Breast epithelium (tissue), 4 donors: ENCODE results near the gene NIN. TPM values are rescaled to one million over a fixed set of nuclear protein-coding genes. Genes with fewer than 3 reads are reported as not detected.

Experiments
- DNase-seq, 2 donors: peaks; one replicate each; pipeline ENCODE4 v3.0.0-alpha.2; 2019; ENCODE audit warnings: low spot score in 2 of 2
- H3K27ac ChIP-seq, 2 donors: fragments of 200-600 bp; sonication (generic) in 1 of 2; one replicate each; pipeline ENCODE4 v1.5.1; 2016 to 2019; ENCODE audit warnings: mild to moderate bottlenecking in 1 of 2
- H3K27me3 ChIP-seq, 2 donors: fragments of 200-600 bp; sonication (generic) in 1 of 2; one replicate each; pipeline versions ENCODE4 v1.5.1 to v1.6.0; 2017 to 2019; ENCODE audit warnings: control low read depth in 1 of 2, mild to moderate bottlenecking in 1 of 2
- H3K36me3 ChIP-seq: fragments of 200-600 bp; one replicate; pipeline ENCODE4 v1.5.1; 2019
- H3K4me1 ChIP-seq, 2 donors: fragments of 200-600 bp; sonication (generic); one replicate each; pipeline ENCODE4 v1.5.1; 2016 to 2019; ENCODE audit warnings: control low read depth in 1 of 2
- H3K4me3 ChIP-seq, 3 donors: fragments of 200-600 bp; sonication (generic); 1 replicate in 2 of 3; 2 replicates in 1 of 3; pipeline ENCODE4 v1.5.1; 2016 to 2019; ENCODE audit warnings: mild to moderate bottlenecking in 3 of 3, moderate library complexity in 2 of 3
- H3K9me3 ChIP-seq, 2 donors: fragments of 200-600 bp; sonication (generic) in 1 of 2; one replicate each; pipeline ENCODE4 v1.5.1; 2016 to 2019; ENCODE audit warnings: control low read depth in 1 of 2
- POLR2A ChIP-seq: fragments of 450-650 bp; IDR thresholded peaks from one replicate; pipeline ENCODE4 v1.6.1; 2016; ENCODE audit warnings: antibody characterized with exemption, mild to moderate bottlenecking, moderate library complexity
- POLR2AphosphoS5 ChIP-seq, 3 donors: sonication (generic); formaldehyde crosslinking; IDR thresholded peaks; one replicate each; pipeline ENCODE4 v1.6.1; 2017; ENCODE audit warnings: antibody characterized with exemption in 3 of 3
- intact Hi-C: fragments of 100-400 bp; cut with DNase I; formaldehyde crosslinking; loops from one replicate; pipeline ENCODE4 v1.15.1; 2023; ENCODE audit warnings: low total_unique reads
- total RNA-seq, 3 donors: library from RNA; depleted of rRNA; stranded (reverse); fragments of >200 nt; gene quantifications; one replicate each; pipeline ENCODE4 v1.1.0, GENCODE V29; 2016
- TF ChIP-seq, protein P1 (sequence below), 3 donors: fragments of 450-650 bp; IDR thresholded peaks; one replicate each; pipeline ENCODE4 v1.5.1; 2016 to 2017; ENCODE audit warnings: antibody characterized with exemption in 3 of 3, mild to moderate bottlenecking in 3 of 3, moderate library complexity in 3 of 3

NIN gene
- total RNA-seq, 3 donors from 2014 or later, result 38.1 to 42.9 (median 40.4) TPM

- TF ChIP-seq POLR2AphosphoS5 (IDR thresholded peaks at IDR 0.05) (no peak), POLR2A (no peak)
- TF ChIP-seq, protein P1, sequence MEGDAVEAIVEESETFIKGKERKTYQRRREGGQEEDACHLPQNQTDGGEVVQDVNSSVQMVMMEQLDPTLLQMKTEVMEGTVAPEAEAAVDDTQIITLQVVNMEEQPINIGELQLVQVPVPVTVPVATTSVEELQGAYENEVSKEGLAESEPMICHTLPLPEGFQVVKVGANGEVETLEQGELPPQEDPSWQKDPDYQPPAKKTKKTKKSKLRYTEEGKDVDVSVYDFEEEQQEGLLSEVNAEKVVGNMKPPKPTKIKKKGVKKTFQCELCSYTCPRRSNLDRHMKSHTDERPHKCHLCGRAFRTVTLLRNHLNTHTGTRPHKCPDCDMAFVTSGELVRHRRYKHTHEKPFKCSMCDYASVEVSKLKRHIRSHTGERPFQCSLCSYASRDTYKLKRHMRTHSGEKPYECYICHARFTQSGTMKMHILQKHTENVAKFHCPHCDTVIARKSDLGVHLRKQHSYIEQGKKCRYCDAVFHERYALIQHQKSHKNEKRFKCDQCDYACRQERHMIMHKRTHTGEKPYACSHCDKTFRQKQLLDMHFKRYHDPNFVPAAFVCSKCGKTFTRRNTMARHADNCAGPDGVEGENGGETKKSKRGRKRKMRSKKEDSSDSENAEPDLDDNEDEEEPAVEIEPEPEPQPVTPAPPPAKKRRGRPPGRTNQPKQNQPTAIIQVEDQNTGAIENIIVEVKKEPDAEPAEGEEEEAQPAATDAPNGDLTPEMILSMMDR (IDR thresholded peaks at IDR 0.05), result no peak
- DNase-seq, result no peak
Observed at GRCh38 chr14:50792051-50792477, 38.9 kb downstream of the NIN start.

GRCh38 chr14:50791201-50791600 lies 39.8 kb downstream of the NIN start:
- H3K27me3 ChIP-seq, result no peaks in the 10 kb centered on the region
- DNase-seq, result no peak
- no peaks in the 10 kb centered on the region for H3K4me1 ChIP-seq
- TF ChIP-seq POLR2A (no peak), POLR2AphosphoS5 (IDR thresholded peaks at IDR 0.05) (no peak)
- TF ChIP-seq, protein P1 (IDR thresholded peaks at IDR 0.05), result no peak
- no peaks in the 10 kb centered on the region for H3K9me3 ChIP-seq
- H3K27ac ChIP-seq, result no peak overlapping the region
- intact Hi-C loops, result no loop called here
- no peak overlapping the region for H3K4me3 ChIP-seq
- H3K36me3 ChIP-seq, result no peaks in the 10 kb centered on the region

More at GRCh38 chr14:50792051-50792477, 38.9 kb downstream of the NIN start:
- Histone ChIP-seq H3K4me3 (no peak overlapping the region), H3K4me1 (no peaks in the 10 kb centered on the region), H3K27ac (no peak overlapping the region), H3K9me3 (no peaks in the 10 kb centered on the region), H3K27me3 (no peaks in the 10 kb centered on the region), H3K36me3 (no peaks in the 10 kb centered on the region)
- intact Hi-C loops, result no loop called here

DNA sequence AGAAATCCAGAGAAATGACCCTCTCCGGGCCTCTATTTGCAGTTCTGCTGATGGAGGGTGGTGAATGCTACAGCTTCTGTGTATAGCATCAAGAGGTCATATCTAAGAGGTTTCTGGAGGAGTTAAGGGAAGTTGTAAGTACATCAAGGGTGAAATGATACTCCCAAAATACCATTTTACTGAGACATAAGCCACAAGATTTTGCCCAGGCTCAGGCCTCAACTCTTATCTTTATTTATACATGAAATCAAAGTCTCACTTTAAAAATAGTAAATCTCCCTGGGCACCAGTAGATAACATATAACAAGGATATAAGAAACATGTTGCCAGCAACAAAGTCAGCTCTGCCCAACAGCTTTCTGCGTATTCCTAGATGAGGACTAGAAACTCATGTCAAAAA lies 40.4 kb downstream of the NIN start:
- Histone ChIP-seq H3K4me3 (no peak overlapping the region), H3K36me3 (no peaks in the 10 kb centered on the region)
- intact Hi-C loops, result no loop called here

DNA sequence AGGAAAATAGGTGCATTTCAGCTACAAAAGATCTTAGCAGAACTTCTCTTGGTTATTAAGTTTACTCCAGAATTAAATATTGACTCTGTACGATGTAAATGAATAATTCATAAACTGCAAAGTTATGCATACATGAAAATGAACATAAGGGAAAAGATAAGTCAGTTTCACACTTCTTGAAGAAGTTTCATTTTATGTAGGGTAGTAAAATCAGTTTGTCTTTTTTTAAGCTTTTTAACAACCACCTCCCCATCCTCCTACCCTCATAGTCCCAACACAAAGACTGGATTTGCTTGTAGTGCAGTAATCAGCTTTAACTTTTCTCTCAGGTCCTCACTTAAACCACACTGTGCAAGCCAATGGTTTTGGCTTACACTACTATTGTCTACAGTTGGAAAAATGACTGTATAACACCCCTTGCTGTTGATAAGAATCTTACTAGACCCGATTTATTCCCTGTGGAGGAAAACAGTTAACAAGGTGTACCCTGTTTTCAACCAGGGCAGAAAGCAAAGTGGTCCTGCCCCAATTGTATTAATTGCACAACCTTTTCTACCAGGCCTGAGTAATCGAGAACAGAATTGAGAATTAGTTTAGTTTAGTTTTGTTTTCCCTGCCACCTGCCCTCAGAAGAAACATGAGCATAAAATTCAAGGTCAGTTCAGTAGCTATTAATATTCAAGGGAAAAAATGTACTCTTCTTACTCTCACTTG lies 44.1 kb downstream of the NIN start:
- H3K36me3 ChIP-seq, result no peaks in the 10 kb centered on the region
- no peak overlapping the region for H3K4me3 ChIP-seq
- DNase-seq, result no peak
- TF ChIP-seq POLR2AphosphoS5 (IDR thresholded peaks at IDR 0.05) (no peak), POLR2A (no peak)
- TF ChIP-seq, protein P1 (IDR thresholded peaks at IDR 0.05), result no peak
- no peaks in the 10 kb centered on the region for H3K27me3 ChIP-seq
- no peaks in the 10 kb centered on the region for H3K9me3 ChIP-seq
- H3K4me1 ChIP-seq, result no peaks in the 10 kb centered on the region
- intact Hi-C loops, result no loop called here
- no peak overlapping the region for H3K27ac ChIP-seq

More for the DNA sequence above, 40.4 kb downstream of the NIN start:
- no peak for DNase-seq
- no peak overlapping the region for H3K27ac ChIP-seq
- TF ChIP-seq, protein P1 (IDR thresholded peaks at IDR 0.05), result no peak
- no peak for TF ChIP-seq POLR2AphosphoS5 (IDR thresholded peaks at IDR 0.05)
- no peak for TF ChIP-seq POLR2A
- H3K9me3 ChIP-seq, result no peaks in the 10 kb centered on the region
- no peaks in the 10 kb centered on the region for H3K27me3 ChIP-seq
- H3K4me1 ChIP-seq, result no peaks in the 10 kb centered on the region

DNA sequence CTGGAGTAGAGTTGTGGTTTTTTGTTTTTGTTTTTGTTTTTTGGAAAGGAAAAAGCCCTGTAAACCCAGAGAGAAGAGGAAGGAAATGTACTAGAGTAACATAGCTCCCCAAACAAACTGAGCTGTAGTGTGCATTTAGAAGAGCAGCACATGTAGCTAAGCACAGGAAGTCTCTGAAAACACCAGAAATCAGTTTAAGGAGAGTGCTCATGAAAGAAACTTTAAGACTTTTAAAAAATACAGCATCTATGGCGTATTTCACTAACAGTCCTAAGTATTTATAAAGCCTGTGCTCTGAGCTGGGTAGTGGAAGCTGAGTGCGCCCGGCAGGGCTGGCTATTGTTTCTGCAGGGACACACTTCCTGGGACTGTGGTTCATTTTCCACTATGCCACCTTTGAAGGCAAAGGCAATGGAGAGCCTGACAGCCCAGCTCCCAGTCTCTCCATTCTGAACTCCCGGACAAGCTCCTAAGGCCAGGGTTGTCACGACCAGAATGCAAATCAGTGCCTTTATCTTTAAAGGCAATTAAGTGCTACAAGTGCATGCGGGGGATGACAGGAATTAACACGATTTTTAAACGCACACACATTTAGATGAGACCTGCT lies 45.4 kb downstream of the NIN start:
- no peaks in the 10 kb centered on the region for H3K27me3 ChIP-seq
- H3K9me3 ChIP-seq, result no peaks in the 10 kb centered on the region
- intact Hi-C loops, result no loop called here
- H3K4me3 ChIP-seq, result no peak overlapping the region
- H3K4me1 ChIP-seq, result no peaks in the 10 kb centered on the region
- TF ChIP-seq POLR2A (no peak), POLR2AphosphoS5 (IDR thresholded peaks at IDR 0.05) (no peak)
- TF ChIP-seq, protein P1 (IDR thresholded peaks at IDR 0.05), result no peak
- no peak overlapping the region for H3K27ac ChIP-seq
- DNase-seq, result no peak
- H3K36me3 ChIP-seq, result no peaks in the 10 kb centered on the region
